ENCODE measurements around the gene ASPDH.

Gene ASPDH

GRCh38 chr19:50514346-50515167, 844 bp upstream of the ASPDH start:
- DNase-seq (ENCODE audit: low read depth), result no peak

DNA sequence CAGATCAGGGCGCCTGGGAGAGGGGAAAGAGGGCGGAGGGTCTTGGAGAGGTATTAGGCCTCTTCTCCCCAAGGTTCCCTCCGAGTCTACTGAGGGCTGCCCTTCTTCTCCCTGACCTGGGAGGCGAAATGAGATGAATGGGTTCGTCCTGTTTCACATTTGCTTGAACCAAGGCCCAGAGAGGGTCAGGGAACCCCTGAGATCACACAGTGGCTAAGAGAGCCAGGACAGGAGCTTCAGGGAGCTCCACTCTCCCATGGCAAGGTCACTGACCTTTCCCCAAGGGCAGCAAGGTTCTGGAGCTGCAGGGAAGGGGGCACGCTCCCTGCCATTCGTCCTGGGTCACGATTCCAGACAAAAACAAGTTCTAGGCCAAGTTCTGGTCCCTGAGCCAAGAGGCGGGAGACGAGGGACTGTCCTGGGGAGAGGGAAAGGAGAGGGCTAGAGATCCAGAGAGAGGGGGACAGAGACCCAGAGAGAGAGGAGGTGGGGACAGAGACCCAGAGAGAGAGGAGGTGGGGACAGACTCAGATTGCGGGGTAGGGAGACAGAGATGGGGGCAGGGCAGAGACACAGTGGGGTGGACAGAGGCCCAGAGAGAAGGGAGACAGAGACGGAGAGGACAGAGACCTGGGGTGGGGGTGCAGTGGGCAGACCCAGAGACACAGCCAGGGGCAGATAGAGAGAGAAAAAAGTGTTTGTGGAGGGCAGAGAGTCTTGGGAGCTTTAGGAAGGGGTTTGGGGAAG, 541 bp downstream of the ASPDH start:
- no peak for DNase-seq (ENCODE audit: low read depth)

DNA sequence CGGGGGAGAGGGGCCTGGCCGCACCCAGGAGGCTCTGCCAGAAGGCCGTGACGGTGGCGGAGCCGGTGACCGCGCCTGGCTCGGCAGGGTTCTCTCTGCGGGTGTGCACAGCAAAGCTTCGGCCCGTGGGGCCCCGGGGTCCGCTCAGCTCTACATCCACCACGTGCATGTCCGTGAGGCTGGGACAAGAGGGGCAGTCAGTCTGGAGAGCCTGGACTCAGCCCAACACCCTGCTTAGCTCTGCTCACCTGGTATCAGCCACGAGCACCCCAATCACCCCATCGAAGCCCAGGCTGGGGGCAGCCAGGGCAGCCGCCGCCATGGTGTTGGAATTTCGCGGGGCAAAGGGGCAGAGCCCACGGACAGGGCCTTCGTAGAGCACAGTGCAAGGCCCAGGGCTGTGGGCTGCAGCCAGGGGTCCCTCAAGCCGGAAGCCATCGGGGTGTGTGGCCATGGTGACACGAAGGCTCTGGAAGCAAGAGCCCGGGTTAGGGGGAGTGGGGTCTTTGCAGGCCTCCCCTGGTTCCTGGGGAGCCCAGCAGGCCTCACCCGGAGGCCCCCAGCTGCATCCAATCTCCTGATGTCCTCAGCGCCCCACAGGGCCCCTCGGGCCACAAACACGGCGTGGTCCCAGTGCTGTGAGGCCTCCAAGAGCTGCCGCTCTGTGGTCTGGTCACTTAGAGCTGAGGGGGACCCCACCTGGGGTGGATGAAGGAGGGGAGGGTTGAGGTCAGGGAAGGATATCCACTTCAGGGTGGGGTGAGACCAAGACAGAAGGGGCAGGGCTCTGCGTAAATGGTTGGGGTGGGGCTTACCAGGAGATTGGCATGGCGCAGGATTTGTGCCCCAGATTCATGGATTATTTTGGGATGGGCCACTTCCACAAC, 1.4 kb downstream of the ASPDH start:
- no peak for DNase-seq (ENCODE audit: low read depth)

DNA sequence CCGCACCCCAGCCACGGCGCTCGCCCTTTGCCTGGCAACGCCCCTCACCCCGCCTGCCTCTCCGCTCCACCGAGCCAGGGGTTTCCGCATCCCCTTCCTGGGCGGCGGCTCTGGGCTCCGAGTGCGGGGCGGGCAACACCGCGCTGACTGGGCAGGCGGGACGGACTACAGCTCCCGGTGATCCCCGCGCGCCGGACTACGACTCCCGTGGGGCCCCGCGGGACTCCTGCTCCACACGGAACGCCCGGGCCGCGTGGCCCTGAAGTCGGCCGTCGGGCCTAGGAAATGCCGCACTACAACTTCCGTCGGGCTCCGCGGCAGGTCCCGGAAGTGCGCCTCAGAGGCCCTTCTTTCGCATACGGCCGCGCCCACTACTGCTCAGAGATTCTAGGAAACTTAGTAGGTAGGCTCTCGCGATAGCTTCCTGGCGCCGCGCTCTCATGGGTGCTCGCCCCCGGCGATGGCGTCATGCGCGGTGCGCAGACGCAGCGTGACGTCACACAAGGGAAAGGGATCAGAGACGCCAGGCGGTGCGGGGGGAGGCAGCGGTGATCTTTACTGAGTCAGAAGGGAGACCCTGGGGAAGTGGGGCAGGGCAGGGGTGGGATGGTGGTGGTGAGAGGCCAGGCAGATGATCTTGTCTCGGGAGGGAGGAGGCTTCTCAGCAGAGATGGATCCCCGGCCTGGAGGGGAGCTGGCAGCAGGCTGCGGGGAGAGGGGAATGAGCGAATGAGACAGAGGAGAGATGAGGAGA, 2.5 kb downstream of the ASPDH start, which contains the start of gene JOSD2:
Gene JOSD2, minus strand, starts transcription at position 123 of the 754 bp plus-strand sequence. CDS start 760 bp downstream, outside the sequence.
- DNase-seq (ENCODE audit: low read depth), result peak; percentile 95

DNA sequence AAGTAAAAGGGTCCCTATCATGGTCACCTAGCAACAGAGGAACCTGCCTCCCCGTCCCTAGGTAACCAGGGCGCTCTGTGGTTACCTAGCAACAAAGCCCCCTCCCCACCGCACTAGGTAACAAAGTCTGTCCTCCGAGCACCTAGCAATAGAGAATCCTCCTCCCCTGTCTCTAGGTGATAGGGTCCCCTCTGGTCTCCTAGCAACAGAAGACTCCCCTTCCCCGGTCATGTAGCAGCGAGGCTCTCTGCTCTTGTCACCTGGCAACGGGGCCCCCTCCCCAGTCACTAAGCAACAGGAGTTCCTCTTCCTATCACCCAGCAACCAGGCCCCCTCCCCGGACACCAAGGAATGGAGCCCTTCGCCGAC, 3.0 kb downstream of the ASPDH start:
- no peak for DNase-seq (ENCODE audit: low read depth)

GRCh38 chr19:50510121-50510670, 3.5 kb downstream of the ASPDH start:
- no peak for DNase-seq (ENCODE audit: low read depth)

- DNase-seq (ENCODE audit: low read depth), result no peak
Measured at GRCh38 chr19:50509366-50509765, 4.3 kb downstream of the ASPDH start.

GRCh38 chr19:50508843-50509190, 4.9 kb downstream of the ASPDH start:
- no peak for DNase-seq (ENCODE audit: low read depth)

DNA sequence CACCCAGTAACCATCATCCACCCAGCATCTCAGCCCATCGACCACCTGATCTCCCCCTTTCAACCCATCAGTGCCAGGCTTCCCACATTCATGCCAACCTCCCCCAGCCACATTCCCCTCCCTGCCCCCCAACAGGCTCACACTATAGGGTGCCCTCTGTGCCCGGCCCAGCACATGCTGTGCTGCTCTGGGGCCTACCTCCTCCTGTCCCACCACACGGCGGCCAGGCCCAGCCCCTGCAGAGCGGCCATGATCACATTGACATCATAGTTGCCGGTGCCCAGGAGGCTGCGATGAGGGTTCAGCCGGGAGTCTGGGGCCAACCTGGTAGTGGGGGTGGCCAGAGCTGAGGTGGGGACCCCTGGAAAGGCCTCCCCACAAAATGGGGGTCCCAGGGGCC, 6.3 kb downstream of the ASPDH start:
- no peak for DNase-seq (ENCODE audit: low read depth)

DNA sequence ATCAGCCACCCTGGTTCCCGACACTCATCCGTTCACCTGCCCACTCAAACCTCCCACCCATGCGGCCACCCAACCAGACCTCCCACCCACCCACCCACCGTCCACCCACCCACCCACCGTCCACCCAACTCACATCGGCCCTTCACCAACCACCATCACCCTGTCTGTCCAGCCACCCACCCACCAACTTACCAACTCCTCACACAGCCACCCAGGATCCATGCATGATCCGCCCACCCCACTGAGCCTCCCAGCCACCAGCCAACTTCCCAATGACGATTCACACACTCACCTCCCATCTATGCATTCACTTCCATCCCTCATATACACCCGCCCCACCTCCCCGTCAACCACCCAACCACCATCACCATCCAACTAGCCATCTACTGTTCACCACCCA, 7.0 kb downstream of the ASPDH start:
- no peak for DNase-seq (ENCODE audit: low read depth)

DNA sequence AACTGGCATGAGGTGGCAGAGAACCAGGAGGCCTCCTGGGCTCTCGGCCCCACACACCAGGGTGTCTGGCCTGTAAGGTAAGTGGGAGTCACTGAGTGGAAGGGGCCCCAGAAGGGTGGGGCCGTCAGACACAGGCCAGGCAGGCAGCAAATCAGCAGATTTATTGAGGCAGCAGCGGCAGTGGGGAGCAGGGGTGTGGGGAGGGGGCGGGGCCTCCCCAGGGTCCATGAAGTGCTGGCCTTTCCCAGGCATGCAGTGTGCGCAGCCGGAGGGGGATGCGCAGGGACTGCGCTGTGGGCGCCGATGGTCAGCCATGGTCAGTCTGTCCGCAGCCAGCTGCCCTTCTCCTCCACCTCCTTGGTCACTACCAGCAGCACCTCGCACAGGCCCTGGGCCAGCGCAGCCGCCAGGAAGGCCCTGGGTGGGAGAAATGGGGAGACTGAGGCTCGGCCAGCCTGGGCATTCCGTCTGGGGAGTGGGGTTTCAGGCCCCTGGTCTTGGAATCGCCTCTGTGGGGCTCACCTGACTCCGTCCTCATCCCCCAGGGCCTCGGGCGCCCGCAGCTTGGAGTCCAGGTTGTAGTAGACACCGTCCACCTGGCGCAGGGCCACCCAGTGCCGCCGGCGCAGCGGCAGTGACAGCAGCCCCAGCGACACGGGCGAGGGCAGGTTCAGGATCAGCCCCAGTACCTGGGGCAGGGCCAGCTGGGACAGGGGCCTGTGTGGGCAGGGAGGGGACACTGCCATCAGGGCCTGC, 7.7 kb downstream of the ASPDH start:
- DNase-seq (ENCODE audit: low read depth), result no peak

DNA sequence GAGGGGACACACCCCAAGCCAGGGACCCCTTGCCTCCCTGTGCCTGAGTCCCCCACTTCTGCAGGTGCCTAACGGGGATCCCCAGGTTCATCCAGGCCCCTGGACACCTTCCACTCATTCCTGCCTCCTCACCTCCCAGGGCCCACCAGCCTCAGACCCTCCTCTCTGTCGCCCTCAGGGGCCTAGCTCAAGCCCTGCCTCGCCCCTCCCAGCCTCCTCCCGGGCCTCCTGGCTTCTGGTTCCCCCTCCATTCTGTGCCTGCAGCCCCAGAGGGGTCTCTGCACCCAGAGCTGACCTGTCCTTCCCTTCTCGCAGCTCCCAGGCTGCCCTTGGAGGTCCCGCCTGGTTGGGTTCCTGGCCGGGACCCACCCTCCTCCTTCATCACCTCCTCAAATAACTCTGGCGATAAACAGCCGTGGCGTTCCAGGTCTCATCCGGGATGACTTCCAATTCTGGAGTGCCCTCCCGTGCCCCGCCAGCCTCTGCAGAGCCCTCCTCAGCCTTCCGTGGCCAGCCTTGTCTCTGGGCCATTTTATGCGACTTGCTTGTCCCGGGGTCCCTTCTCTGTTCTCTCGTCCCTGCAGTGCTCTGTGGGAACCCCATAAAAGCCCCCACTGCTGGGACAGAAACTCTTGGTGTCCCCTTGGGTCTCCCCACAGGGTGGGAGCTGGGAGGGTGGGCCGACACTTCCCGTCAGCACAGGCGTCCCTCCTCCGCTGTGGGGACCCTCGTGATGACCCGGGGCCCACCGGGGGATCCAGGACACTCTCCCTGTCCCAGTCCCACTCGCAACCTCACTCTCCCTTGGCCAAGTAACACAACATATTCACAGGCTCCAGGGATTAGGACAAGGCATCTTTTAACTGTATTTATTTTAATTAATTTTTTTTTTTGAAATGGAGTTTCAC, 11.9 kb downstream of the ASPDH start:
- DNase-seq (ENCODE audit: low read depth), result no peak

GRCh38 chr19:50501186-50501567, 12.5 kb downstream of the ASPDH start:
- DNase-seq (ENCODE audit: low read depth), result no peak

GRCh38 chr19:50500753-50501151, 13.0 kb downstream of the ASPDH start:
- DNase-seq (ENCODE audit: low read depth), result no peak

GRCh38 chr19:50500060-50500752, 13.5 kb downstream of the ASPDH start:
- no peak for DNase-seq (ENCODE audit: low read depth)

GRCh38 chr19:50498219-50499056, 15.3 kb downstream of the ASPDH start:
- DNase-seq (ENCODE audit: low read depth), result no peak

GRCh38 chr19:50497022-50497405, 16.7 kb downstream of the ASPDH start:
- DNase-seq (ENCODE audit: low read depth), result no peak
